Ovary (tissue), 9 donors: ENCODE results near the gene MMP25. TPM values are rescaled to one million over a fixed set of nuclear protein-coding genes. Genes with fewer than 3 reads are reported as not detected.

Source experiments
- DNase-seq, 5 donors: peaks; one replicate each; pipeline ENCODE4 v3.0.0-alpha.2; 2019 to 2020
- H3K27ac ChIP-seq, 2 donors: fragments of 200-600 bp; one replicate each; pipeline versions ENCODE4 v1.5.1 to v1.8.0; 2019 to 2022
- H3K27me3 ChIP-seq: fragments of 200-600 bp; one replicate; pipeline ENCODE4 v1.8.0; 2022
- H3K36me3 ChIP-seq: fragments of 200-600 bp; sonication (generic); one replicate; pipeline ENCODE4 v1.5.1; 2019
- H3K4me1 ChIP-seq: one replicate; pipeline ENCODE4 v1.8.1; 2013; ENCODE audit warnings: mild to moderate bottlenecking, moderate library complexity; ENCODE audit not compliant: insufficient read depth
- H3K4me3 ChIP-seq: fragments of 200-600 bp; sonication (generic); one replicate; pipeline ENCODE4 v1.5.1; 2017
- H3K9me3 ChIP-seq, 2 donors: fragments of 200-600 bp in 1 of 2; sonication (generic) in 1 of 2; one replicate each; pipeline versions ENCODE4 v1.5.1 to v1.8.1; 2013 to 2019; ENCODE audit warnings: mild to moderate bottlenecking in 1 of 2, moderate library complexity in 1 of 2
- EP300 ChIP-seq: sonication (generic); formaldehyde crosslinking; IDR thresholded peaks from one replicate; pipeline ENCODE4 v1.6.1; 2017; ENCODE audit warnings: antibody characterized with exemption
- POLR2A ChIP-seq: fragments of 450-650 bp; IDR thresholded peaks from one replicate; pipeline ENCODE4 v1.6.1; 2017; ENCODE audit warnings: antibody characterized with exemption, mild to moderate bottlenecking, moderate library complexity
- WGBS, 3 donors: extraction: QIAGEN DNeasy Blood & Tissue Kit in 1 of 3; methylation state at CpG; one replicate each; pipeline versions ENCODE4 v1.1.5 to v1.1.7; 2013 to 2017; 5-methylcytosine and 5-hydroxymethylcytosine counted together
- intact Hi-C, 4 donors: fragments of 100-400 bp; cut with DNase I; formaldehyde crosslinking; loops; one replicate each; pipeline versions ENCODE4 v1.11.0 to v1.15.1; 2022 to 2023
- polyA plus RNA-seq, 2 donors: library from polyadenylated mRNA; stranded (reverse); fragments of 200-250 nt in 1 of 2; fragments of 350-450 nt in 1 of 2; fragmentation: Illumina TruSeq in 1 of 2; extraction: RNeasy Lipid Tissue Mini Kit (QIAGEN cat#74804) in 1 of 2; gene quantifications; one replicate each; pipeline ENCODE4 v1.2.3, GENCODE V29; 2013 to 2014
- total RNA-seq, 7 donors: library from RNA; depleted of rRNA in 2 of 7; stranded (reverse); fragments of >200 nt in 2 of 7; fragmentation: NEBNext Ultra II Directional in 3 of 7; extraction: Animal tissue kit (Norgen Biotek cat#: 25700) in 3 of 7; gene quantifications; one replicate each; pipeline versions ENCODE4 v1.1.0 to v1.2.4, GENCODE V29; 2016 to 2023
- TF ChIP-seq, protein P1 (sequence below), 3 donors: fragments of 450-650 bp in 2 of 3; fragments of 200-600 bp in 1 of 3; IDR thresholded peaks; one replicate each; pipeline versions ENCODE4 v1.5.1 to v1.8.0; 2016 to 2022; ENCODE audit warnings: antibody characterized with exemption in 3 of 3, mild to moderate bottlenecking in 1 of 3
- donor health status: DM: no; HTN: no; CAD: no; lungs with moderate emphysema.
- donor health status: DM: no; HTN: no; CAD: no.
- donor health status: Bipolar disorder and iron deficiency.
- donor health status: DM: yes; HTN: yes; CAD: no.
- donor health status: DM: no; HTN: no; CAD: no.
- donor health status: DM: yes; HTN: yes; CAD: no.

MMP25 gene
- total and polyA plus RNA-seq, 9 donors: 0.15 to 0.72 (median 0.59) TPM; not detected in 1

DNA sequence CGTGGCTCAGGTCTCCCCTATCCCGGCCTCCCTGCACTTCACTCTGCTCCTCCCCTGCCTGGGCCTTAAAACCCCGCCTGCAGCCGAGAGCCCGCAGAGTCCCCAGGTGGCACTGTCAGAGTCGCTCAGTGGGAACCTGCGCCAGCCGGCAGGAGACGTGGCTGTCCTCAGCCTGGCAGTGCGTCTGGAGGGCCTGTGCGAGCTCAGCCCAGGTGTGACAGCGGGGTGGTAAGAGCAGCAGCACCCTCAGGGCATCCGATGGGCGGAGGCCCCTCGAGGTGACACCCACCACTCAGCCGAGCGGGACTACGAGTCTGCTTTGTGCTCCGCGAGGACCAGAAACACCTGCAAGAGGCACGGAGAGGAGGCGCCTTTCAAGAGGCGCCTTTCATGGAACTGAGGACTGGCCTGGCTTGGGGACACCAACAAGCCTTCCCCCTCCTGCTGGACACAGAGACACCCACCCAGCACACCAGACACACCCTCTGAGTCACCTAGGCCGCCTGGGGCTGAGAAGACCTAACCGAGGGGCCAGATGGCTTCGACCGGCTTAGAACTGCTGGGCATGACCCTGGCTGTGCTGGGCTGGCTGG is 33.4 kb upstream of the MMP25 start, which contains the start of gene CLDN9:
Gene CLDN9 (plus strand): TSS at position 96 of the 593 bp plus-strand sequence. CDS start 440 bp downstream, at position 536.
- H3K27me3 ChIP-seq: no peaks in the 10 kb centered on the region
- no peaks in the 10 kb centered on the region for H3K4me1 ChIP-seq
- H3K36me3 ChIP-seq: no peaks in the 10 kb centered on the region
- no peaks in the 10 kb centered on the region for H3K9me3 ChIP-seq
- intact Hi-C loops: no loop called here
- 39 to 45% (median 42%) methylated on average over 10 to 27 of the region's 27 CpGs for WGBS, 3 donors
- H3K4me3 ChIP-seq: no peak within 1 kb of the TSS
- TF ChIP-seq EP300: no peak
- TF ChIP-seq, protein P1, sequence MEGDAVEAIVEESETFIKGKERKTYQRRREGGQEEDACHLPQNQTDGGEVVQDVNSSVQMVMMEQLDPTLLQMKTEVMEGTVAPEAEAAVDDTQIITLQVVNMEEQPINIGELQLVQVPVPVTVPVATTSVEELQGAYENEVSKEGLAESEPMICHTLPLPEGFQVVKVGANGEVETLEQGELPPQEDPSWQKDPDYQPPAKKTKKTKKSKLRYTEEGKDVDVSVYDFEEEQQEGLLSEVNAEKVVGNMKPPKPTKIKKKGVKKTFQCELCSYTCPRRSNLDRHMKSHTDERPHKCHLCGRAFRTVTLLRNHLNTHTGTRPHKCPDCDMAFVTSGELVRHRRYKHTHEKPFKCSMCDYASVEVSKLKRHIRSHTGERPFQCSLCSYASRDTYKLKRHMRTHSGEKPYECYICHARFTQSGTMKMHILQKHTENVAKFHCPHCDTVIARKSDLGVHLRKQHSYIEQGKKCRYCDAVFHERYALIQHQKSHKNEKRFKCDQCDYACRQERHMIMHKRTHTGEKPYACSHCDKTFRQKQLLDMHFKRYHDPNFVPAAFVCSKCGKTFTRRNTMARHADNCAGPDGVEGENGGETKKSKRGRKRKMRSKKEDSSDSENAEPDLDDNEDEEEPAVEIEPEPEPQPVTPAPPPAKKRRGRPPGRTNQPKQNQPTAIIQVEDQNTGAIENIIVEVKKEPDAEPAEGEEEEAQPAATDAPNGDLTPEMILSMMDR (IDR thresholded peaks at IDR 0.05): no peak
- TF ChIP-seq POLR2A: no peak
- no peak within 1 kb of the TSS for H3K27ac ChIP-seq
- no peak for DNase-seq

DNA sequence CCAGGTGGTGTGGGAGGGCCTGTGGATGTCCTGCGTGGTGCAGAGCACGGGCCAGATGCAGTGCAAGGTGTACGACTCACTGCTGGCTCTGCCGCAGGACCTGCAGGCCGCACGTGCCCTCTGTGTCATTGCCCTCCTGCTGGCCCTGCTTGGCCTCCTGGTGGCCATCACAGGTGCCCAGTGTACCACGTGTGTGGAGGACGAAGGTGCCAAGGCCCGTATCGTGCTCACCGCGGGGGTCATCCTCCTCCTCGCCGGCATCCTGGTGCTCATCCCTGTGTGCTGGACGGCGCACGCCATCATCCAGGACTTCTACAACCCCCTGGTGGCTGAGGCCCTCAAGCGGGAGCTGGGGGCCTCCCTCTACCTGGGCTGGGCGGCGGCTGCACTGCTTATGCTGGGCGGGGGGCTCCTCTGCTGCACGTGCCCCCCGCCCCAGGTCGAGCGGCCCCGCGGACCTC is 32.8 kb upstream of the MMP25 start:
- no peaks in the 10 kb centered on the region for H3K27me3 ChIP-seq
- no peak for TF ChIP-seq EP300
- TF ChIP-seq POLR2A: no peak
- TF ChIP-seq, protein P1 (IDR thresholded peaks at IDR 0.05): no peak
- no peaks in the 10 kb centered on the region for H3K4me1 ChIP-seq
- no peak overlapping the region for H3K27ac ChIP-seq
- no peak overlapping the region for H3K4me3 ChIP-seq
- 42 to 43% (median 42%) methylated on average over 19 to 27 of the region's 27 CpGs for WGBS, 3 donors
- H3K9me3 ChIP-seq: no peaks in the 10 kb centered on the region
- H3K36me3 ChIP-seq: no peaks in the 10 kb centered on the region
- no peak for DNase-seq
- intact Hi-C loops: no loop called here

DNA sequence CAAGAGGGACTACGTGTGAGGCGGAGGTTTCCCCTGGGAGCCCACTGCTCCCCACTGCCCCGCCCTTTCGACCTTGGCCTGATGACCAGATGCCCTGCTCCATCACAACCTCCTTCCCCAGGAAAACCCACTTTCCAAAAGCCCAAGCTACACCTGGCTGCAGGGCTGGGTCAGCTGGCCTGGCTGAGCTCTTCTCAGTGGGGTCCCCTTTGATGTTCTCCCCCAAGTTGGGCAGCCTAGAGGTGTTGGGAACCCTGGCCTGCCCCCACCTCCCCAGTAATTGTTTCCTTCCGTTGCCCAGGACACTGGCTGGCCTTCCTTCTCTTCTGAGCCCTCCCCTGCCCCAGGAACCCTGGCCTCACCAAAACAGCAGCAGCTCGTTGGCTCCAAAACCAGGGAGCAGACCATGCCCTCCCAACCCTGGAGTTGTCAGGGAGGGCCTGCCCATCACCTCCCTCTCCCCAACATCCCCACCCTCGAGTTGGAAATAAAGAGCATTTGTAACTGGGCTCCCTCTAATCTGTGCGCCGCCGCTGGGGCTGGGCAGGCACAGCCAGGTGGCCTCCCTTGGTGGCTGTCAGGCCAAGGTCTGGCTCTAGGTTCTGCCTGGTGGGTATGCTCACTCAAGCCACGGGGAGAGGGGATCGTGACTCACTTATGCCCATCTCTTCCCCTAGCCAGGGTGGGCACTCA is 32.2 kb upstream of the MMP25 start:
- Histone ChIP-seq H3K27ac (no peak overlapping the region), H3K9me3 (no peaks in the 10 kb centered on the region), H3K4me1 (no peaks in the 10 kb centered on the region), H3K4me3 (no peak overlapping the region), H3K36me3 (no peaks in the 10 kb centered on the region), H3K27me3 (no peaks in the 10 kb centered on the region)
- intact Hi-C loops: no loop called here
- TF ChIP-seq, protein P1 (IDR thresholded peaks at IDR 0.05): no peak
- TF ChIP-seq EP300: no peak
- TF ChIP-seq POLR2A: no peak
- no peak for DNase-seq
- WGBS, 3 donors: 44 to 55% (median 48%) methylated on average over 9 to 12 of the region's 12 CpGs

DNA sequence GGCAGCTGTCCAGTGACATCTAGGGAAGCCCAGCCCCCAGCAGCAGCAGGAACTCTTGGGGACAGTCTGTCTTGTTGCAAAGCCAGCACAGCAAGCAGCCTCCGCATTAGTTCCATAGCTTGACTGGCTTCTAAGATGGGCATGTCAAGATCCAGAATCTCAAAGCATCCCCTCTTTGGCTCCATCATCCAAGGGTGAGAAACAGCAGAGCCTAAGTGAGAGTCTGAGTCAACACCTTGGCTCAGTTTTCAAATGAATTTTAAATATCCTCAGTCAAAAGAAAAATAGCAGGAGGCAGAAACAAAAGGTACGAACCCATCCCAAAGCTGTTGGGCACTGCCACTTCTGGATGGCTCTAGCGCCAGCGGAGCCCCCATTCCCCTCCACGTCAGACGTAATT is 31.4 kb upstream of the MMP25 start:
- H3K27ac ChIP-seq: no peak overlapping the region
- 86 to 89% (median 86%) methylated on average over 6 of the region's 6 CpGs for WGBS, 3 donors
- no peak overlapping the region for H3K4me3 ChIP-seq
- no peaks in the 10 kb centered on the region for H3K9me3 ChIP-seq
- H3K27me3 ChIP-seq: no peaks in the 10 kb centered on the region
- no peak for DNase-seq
- peaks cover 1% of the 10 kb centered on the region for H3K4me1 ChIP-seq
- H3K36me3 ChIP-seq: no peaks in the 10 kb centered on the region
- TF ChIP-seq, protein P1 (IDR thresholded peaks at IDR 0.05): no peak
- TF ChIP-seq EP300: no peak
- no peak for TF ChIP-seq POLR2A
- intact Hi-C loops: no loop called here
